Fibroblast of mammary gland (primary cell): ENCODE measurements around the gene HEYL.

Experiments used
- DNase-seq: peaks from one replicate; pipeline ENCODE4 v3.0.0-alpha.2; 2010; ENCODE audit warnings: low read depth
- H3K4me3 ChIP-seq: 2 replicates; pipeline ENCODE4 v1.5.1; 2011; ENCODE audit warnings: low read depth, mild to moderate bottlenecking, low read length, moderate library complexity; ENCODE audit not compliant: control insufficient read depth
- TF ChIP-seq, protein P1 (sequence below): conservative IDR thresholded peaks from 2 replicates; pipeline ENCODE4 v1.5.1; 2011; ENCODE audit warnings: low read depth, low read length, inconsistent platforms; ENCODE audit not compliant: control insufficient read depth, insufficient read depth

HEYL gene

DNA sequence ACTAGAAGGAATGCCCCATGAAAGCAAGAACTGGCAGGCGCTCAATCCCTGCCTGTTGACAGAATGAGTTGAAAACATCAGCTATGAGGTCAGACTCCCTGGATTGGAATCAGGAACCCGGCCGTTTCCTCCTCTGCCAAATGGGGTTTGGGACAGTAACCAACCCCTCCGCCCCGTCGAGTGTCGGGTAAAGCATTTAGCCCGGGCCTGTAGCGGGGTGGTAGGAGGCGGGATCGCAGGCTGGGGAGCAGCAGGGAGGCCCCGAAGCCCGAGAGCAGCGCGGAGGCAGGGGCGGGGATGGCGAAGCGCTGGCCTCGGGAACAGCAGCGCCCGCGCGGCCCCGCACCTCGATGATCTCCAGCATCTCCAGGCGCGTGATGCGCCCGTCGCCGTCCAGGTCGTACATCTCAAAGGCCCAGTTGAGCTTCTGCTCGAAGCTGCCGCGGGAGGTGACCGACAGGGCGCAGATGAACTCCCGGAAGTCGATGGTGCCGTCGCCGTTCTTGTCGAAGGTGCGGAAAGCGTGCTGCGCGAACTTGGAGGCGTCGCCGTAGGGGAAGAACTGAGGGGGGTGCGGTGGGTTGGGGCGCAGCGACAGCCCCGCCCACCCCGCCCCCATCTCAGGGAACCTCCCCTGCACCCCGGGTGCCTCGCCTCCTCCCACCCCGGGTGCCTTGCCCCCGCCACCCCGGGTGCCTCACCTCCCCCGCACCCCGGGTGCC, 44.3 kb upstream of the HEYL start:
- TF ChIP-seq, protein P1, sequence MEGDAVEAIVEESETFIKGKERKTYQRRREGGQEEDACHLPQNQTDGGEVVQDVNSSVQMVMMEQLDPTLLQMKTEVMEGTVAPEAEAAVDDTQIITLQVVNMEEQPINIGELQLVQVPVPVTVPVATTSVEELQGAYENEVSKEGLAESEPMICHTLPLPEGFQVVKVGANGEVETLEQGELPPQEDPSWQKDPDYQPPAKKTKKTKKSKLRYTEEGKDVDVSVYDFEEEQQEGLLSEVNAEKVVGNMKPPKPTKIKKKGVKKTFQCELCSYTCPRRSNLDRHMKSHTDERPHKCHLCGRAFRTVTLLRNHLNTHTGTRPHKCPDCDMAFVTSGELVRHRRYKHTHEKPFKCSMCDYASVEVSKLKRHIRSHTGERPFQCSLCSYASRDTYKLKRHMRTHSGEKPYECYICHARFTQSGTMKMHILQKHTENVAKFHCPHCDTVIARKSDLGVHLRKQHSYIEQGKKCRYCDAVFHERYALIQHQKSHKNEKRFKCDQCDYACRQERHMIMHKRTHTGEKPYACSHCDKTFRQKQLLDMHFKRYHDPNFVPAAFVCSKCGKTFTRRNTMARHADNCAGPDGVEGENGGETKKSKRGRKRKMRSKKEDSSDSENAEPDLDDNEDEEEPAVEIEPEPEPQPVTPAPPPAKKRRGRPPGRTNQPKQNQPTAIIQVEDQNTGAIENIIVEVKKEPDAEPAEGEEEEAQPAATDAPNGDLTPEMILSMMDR = no peak
- DNase-seq = no peak
- no peak overlapping the region for H3K4me3 ChIP-seq

DNA sequence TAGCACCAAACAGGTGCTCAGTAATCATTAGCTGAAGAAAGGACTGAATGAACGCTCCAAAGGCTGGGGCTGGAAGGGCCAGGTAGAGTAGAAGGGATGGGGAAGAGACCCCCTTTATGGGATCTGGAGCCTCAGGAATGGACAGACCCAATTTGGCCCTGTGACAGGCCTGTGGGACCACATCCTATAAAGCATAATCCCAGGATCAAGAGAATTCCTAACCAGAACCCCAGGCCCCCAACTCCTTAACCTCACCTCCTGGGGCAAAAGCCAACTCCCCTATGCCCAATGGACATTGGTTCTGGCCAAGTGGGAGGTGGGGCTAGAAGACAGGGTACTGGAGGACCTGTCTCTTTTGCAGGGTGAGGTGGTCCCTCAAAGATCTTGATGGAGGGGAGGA, 42.6 kb upstream of the HEYL start:
- no peak for DNase-seq
- H3K4me3 ChIP-seq = no peak overlapping the region
- TF ChIP-seq, protein P1 = no peak

DNA sequence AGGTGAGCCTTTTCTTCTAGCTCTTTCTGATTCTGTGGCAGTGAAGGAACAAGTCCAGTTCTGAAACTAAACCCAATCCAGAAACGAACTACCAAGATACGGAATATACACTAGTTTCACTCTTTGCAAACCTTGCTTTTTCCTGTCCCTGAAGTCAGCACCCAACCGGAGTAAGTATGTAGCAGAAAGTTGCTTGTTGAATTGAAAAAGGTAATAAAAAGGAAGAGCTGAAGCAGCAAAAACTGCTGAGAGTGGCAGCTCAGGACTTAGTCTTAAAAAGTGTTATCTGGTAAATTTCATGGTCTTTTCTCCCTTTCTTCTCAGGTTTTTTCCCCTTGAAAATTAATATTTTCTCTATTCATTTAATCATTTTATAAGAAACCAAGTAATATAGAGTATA, 41.9 kb upstream of the HEYL start:
- TF ChIP-seq, protein P1 = no peak
- H3K4me3 ChIP-seq = no peak overlapping the region
- no peak for DNase-seq

DNA sequence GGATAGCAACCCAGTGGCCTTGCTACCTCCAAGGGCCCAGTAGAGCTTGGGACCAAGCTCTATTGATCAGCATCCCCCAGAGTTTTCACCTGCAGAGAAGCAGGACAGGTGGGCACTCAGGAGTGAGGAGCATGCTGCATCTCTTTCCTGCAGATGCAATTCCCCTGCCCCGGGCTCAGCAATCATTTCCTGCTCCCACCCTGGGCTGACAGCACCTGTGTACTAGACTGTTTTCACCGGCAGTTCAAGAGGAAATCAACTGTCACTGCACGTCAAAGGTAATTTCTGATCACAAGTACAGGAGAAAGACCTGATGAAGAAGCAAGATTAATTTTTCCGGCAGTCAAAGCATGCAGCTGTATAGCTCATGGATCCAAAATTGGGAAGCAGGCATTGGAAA, 41.3 kb upstream of the HEYL start:
- H3K4me3 ChIP-seq = no peak overlapping the region
- no peak for DNase-seq
- TF ChIP-seq, protein P1 = no peak

DNA sequence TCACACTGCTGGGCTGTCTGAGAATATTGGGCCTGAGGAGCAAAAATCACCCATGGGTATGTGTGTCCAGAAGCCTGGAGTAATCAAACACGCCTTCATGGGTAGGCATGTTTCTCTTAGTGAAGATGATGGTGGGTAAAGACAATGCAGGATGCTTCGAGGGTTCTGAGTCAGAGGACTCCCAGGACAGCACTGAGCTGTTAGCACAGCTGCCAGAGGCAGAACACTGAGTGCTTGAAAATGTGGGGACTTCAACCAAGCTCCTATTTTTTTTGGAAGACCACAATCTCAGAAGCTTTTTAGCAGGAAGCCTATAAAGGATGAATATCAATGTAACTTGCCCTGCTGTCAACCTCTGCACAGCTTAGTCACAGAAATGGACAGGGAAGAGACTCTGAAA, 40.4 kb upstream of the HEYL start:
- DNase-seq = no peak
- no peak overlapping the region for H3K4me3 ChIP-seq
- TF ChIP-seq, protein P1 = no peak

DNA sequence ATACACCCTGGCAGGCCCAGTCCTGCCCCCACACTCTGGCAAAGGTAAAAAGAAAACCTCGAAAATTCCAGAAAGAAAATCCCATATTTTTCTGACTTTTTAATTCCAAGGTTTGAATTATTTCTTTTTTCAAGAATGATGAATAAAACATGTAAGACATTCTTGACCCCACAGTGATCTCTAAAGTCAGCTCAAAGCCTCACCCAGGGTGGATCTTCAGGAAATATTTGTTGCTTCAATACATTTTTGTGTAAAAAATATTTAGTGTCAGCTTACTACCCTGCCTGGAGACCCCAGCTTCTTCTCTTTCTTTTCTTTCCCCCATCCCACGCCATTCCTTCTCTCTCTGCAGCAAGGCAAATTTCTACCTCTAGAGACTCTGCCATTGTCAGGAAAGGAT, 39.4 kb upstream of the HEYL start:
- H3K4me3 ChIP-seq = no peak overlapping the region
- TF ChIP-seq, protein P1 = no peak
- DNase-seq = no peak

DNA sequence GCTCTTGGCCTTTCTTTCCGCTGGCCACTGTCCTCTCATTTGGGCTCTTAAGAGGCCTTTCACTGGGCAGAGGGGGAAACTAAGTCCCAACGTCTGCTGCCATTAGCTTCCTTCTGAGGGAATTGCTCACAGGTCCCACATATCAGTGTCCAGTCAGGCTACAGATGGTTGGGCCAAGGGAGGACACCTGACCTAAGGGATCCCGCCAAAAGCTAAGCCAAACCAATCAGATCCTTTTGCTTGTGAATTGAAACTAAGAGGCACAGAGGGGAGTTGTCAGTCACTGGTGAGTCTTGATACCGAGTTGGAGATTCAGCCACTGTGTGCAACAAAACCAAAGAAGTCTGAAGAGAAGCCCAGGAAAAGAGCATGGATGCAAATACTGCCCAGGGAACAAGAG, 38.2 kb upstream of the HEYL start:
- TF ChIP-seq, protein P1 = no peak
- DNase-seq = no peak
- no peak overlapping the region for H3K4me3 ChIP-seq
